Measurements from ENCODE around the gene SLCO4A1.

SLCO4A1 gene

GRCh38 chr20:62688855-62689460 is 46.7 kb downstream of the SLCO4A1 start:
- DNase-seq = no peak

- DNase-seq = no peak
These were observed 47.6 kb downstream of the SLCO4A1 start for GRCh38 chr20:62689861-62690260.

GRCh38 chr20:62690261-62690820 is 48.0 kb downstream of the SLCO4A1 start:
- DNase-seq = no peak

GRCh38 chr20:62691487-62691886 is 49.2 kb downstream of the SLCO4A1 start:
- DNase-seq = no peak

- no peak for DNase-seq
These were observed 49.9 kb downstream of the SLCO4A1 start for GRCh38 chr20:62692176-62692575.

GRCh38 chr20:62692801-62693523 is 50.7 kb downstream of the SLCO4A1 start:
- DNase-seq = no peak

GRCh38 chr20:62693524-62693922 is 51.2 kb downstream of the SLCO4A1 start:
- no peak for DNase-seq

- DNase-seq = no peak
These were observed 51.8 kb downstream of the SLCO4A1 start for GRCh38 chr20:62694106-62694505.

- DNase-seq = no peak
These were observed 52.6 kb downstream of the SLCO4A1 start for GRCh38 chr20:62694868-62695267.

- no peak for DNase-seq
These were observed 53.4 kb downstream of the SLCO4A1 start for GRCh38 chr20:62695448-62696414.

GRCh38 chr20:62696434-62696957 is 54.2 kb downstream of the SLCO4A1 start:
- no peak for DNase-seq

GRCh38 chr20:62696989-62697388 is 54.7 kb downstream of the SLCO4A1 start:
- no peak for DNase-seq

- DNase-seq = no peak
These were observed 55.2 kb downstream of the SLCO4A1 start for GRCh38 chr20:62697468-62697912.

- no peak for DNase-seq
These were observed 55.9 kb downstream of the SLCO4A1 start for GRCh38 chr20:62698231-62698630.

GRCh38 chr20:62699296-62699695 is 57.0 kb downstream of the SLCO4A1 start:
- DNase-seq = no peak

- no peak for DNase-seq
These were observed 57.4 kb downstream of the SLCO4A1 start for GRCh38 chr20:62699741-62700140.

- no peak for DNase-seq
These were observed 58.1 kb downstream of the SLCO4A1 start for GRCh38 chr20:62700261-62700930.

- DNase-seq = no peak
These were observed 59.1 kb downstream of the SLCO4A1 start for GRCh38 chr20:62701161-62702012.

- no peak for DNase-seq
These were observed 59.7 kb downstream of the SLCO4A1 start for GRCh38 chr20:62702013-62702300.

- peak; percentile 68 for DNase-seq
These were observed 60.9 kb downstream of the SLCO4A1 start for GRCh38 chr20:62702895-62703852.

Measured in DMS 273 treated with DMSO at 0.1 percent for 48 hours (cell line).